ENCODE results near the gene ANAPC1.

Gene ANAPC1, protein sequence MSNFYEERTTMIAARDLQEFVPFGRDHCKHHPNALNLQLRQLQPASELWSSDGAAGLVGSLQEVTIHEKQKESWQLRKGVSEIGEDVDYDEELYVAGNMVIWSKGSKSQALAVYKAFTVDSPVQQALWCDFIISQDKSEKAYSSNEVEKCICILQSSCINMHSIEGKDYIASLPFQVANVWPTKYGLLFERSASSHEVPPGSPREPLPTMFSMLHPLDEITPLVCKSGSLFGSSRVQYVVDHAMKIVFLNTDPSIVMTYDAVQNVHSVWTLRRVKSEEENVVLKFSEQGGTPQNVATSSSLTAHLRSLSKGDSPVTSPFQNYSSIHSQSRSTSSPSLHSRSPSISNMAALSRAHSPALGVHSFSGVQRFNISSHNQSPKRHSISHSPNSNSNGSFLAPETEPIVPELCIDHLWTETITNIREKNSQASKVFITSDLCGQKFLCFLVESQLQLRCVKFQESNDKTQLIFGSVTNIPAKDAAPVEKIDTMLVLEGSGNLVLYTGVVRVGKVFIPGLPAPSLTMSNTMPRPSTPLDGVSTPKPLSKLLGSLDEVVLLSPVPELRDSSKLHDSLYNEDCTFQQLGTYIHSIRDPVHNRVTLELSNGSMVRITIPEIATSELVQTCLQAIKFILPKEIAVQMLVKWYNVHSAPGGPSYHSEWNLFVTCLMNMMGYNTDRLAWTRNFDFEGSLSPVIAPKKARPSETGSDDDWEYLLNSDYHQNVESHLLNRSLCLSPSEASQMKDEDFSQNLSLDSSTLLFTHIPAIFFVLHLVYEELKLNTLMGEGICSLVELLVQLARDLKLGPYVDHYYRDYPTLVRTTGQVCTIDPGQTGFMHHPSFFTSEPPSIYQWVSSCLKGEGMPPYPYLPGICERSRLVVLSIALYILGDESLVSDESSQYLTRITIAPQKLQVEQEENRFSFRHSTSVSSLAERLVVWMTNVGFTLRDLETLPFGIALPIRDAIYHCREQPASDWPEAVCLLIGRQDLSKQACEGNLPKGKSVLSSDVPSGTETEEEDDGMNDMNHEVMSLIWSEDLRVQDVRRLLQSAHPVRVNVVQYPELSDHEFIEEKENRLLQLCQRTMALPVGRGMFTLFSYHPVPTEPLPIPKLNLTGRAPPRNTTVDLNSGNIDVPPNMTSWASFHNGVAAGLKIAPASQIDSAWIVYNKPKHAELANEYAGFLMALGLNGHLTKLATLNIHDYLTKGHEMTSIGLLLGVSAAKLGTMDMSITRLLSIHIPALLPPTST (N-terminal part only)

DNA sequence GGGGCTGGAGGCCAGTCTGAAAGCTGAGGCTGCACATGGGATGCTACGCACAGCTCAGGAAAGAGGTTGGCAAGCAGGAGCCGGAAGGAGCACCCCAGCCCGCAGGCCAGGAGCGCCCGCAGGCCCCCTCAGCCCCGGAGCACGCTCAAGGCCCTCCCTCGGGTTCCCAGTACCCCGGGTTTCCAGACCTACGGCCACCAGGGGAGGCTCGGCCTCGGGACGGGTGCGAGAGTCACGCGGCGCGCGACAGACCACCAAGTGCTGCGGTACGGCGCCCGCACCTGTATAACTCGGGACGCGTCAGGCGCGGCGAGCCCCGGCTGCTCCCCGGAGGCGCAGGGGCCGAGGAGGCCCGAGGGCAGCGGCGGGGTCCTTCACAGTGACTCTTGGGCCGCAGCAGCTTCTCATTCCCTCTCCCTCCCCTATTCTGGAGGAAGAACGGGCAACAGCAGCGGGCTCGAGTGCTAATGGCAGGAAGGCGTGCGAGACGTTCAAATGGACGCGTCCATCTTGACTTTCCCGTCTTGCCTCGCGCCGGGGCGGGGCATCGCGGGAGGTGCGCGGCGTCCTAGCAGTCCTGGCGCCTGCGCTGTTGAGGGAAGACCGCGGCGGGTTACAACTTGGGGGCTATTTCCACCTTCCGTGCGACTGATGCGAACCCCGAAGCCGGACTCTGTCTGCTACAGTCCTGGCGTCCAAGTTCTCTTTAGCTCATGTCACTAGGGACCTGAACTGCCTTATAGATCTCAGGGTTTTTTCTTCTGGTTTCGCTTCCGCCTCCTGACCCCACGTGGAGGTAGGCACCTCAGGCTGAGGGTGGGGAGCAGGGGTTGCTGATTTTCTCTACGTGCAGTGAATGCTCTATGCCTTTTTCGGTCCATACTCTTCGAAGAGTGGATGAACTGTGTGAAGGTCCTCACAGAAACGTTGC lies at the start of gene ANAPC1:
Gene ANAPC1, minus strand, starts transcription at position 533 of the 931 bp plus-strand sequence. CDS start 3,368 bp downstream, outside the sequence.
- peak within 1 kb of the TSS; percentile 52 to 99 (median 96) for H3K27ac ChIP-seq
- 0 out of 22 replicates have a peak, but pooled peaks cover 0 to 3% (median 0%) of the 10 kb centered on the region in 11 experiments for H4K20me1 ChIP-seq
- H3K4me1 ChIP-seq: peaks cover 9 to 22% (median 13%) of the 10 kb centered on the region in 10 experiments
- H3K9me3 ChIP-seq (replicated peaks in 1 of 11): no peaks in the 10 kb centered on the region
- peak within 1 kb of the TSS; percentile 81 to 100 (median 95) for H3K4me3 ChIP-seq
- H3K27me3 ChIP-seq: no peaks in the 10 kb centered on the region
- H3K4me2 ChIP-seq: peak within 1 kb of the TSS; percentile 72 to 96 (median 85)
- H3K36me3 ChIP-seq: peaks cover 6 to 33% (median 9%) of the 10 kb centered on the region in 11 experiments; a peak in 21 of 22 replicates
- no peak for TF ChIP-seq Cebpa-rat (IDR thresholded peaks at IDR 0.05)
- peak within 1 kb of the TSS; percentile 84 to 99 (median 95) for H3K9ac ChIP-seq

DNA sequence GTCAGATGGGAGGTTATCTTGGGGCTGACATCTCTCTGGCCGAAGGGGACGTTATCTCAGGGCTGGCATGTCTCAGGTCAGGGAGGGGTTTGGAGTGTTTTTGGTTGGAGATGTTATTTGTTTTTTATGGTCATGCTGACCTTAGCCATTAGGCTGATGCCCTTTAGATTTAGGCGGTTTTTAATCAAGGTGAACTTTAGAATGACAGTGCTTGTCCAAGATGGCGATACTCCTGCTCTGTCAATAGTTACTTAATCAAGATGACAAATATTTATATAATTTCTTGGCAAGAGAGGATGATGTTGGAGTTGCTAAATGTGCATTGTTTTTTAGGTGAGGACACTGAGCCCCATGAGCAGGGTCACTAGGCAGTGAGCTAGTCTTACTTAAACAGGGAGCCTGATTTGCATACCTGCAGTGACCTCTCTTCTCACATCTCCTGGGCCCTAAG lies 48.9 kb upstream of the ANAPC1 start:
- H3K27me3 ChIP-seq: no peaks in the 10 kb centered on the region
- H3K4me1 ChIP-seq: peaks cover 10 to 22% (median 15%) of the 10 kb centered on the region in 10 experiments; a peak in 17 of 20 replicates
- peaks cover 0 to 9% (median 0%) of the 10 kb centered on the region in 11 experiments; a peak in 1 of 22 replicates for H3K9me3 ChIP-seq (replicated peaks in 1 of 11)
- no peak overlapping the region for H3K4me3 ChIP-seq
- H4K20me1 ChIP-seq: peaks cover 0 to 97% (median 0%) of the 10 kb centered on the region in 11 experiments; a peak in 6 of 22 replicates
- peaks cover 0 to 99% (median 0%) of the 10 kb centered on the region in 11 experiments; a peak in 6 of 22 replicates for H3K36me3 ChIP-seq
- no peak for TF ChIP-seq Cebpa-rat (IDR thresholded peaks at IDR 0.05)
- H3K4me2 ChIP-seq: no peak overlapping the region
- no peak overlapping the region for H3K27ac ChIP-seq
- H3K9ac ChIP-seq: no peak overlapping the region

DNA sequence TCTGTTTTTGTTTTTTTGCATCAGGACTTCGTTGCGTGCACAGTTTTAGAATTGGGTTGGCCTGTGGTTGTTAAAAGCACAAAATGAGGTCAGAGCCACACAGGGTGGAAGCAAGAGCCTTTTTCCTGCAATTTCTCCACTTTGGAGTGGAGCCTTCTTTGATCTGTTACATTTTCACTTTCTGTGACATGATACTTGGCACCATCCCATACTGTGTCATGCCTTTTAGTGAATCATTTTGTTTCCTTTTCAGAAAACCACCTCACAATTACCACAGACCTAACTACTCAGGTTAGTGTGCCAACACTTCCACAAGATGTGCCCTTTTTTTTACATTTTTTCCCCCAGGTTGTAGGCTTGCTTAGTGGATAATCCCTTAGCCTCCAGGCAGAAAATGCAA lies 46.9 kb upstream of the ANAPC1 start:
- Histone ChIP-seq H3K27ac (0 out of 22 replicates have a peak overlapping the region, but pooled peaks of 1 of the 11 experiments have one; percentile 8), H3K4me3 (no peak overlapping the region), H4K20me1 (peaks cover 0 to 97% (median 0%) of the 10 kb centered on the region in 11 experiments; a peak in 6 of 22 replicates), H3K36me3 (peaks cover 0 to 99% (median 0%) of the 10 kb centered on the region in 11 experiments; a peak in 6 of 22 replicates), H3K9ac (0 out of 22 replicates have a peak overlapping the region, but pooled peaks of 1 of the 11 experiments have one; percentile 17), H3K4me1 (peaks cover 10 to 22% (median 15%) of the 10 kb centered on the region in 10 experiments; a peak in 17 of 20 replicates), H3K9me3 (replicated peaks in 1 of 11) (peaks cover 0 to 9% (median 0%) of the 10 kb centered on the region in 11 experiments; a peak in 1 of 22 replicates), H3K4me2 (peak overlapping the region in 9 of 11 experiments; percentile 6 to 54 (median 33); a peak in 17 of 22 replicates), H3K27me3 (no peaks in the 10 kb centered on the region)
- TF ChIP-seq Cebpa-rat (IDR thresholded peaks at IDR 0.05): no peak

DNA sequence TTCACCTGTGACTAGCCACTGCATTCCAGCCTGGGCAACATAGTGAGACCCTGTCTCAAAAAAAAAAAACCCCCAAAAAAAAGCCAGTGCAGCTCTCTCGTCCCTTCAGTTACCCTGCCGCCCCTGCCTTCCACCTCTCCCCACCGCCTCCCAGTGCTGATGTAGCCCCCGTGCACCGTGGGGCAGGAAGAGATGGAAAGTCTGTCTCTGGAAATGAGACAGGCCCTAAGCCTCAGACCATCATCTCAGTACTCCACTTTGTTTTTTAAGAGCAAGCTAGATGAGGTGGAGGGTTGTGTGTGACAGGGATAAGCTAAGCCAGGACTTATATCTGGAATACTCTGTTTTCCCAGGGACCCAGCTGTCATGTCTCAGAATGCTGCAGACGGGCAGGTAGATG lies 46.4 kb upstream of the ANAPC1 start:
- H3K9me3 ChIP-seq (replicated peaks in 1 of 11): peaks cover 0 to 9% (median 0%) of the 10 kb centered on the region in 11 experiments; a peak in 1 of 22 replicates
- H3K4me1 ChIP-seq: peaks cover 10 to 22% (median 15%) of the 10 kb centered on the region in 10 experiments; a peak in 17 of 20 replicates
- peak overlapping the region in 9 of 11 experiments; percentile 6 to 54 (median 33); a peak in 17 of 22 replicates for H3K4me2 ChIP-seq
- H3K36me3 ChIP-seq: peaks cover 0 to 99% (median 0%) of the 10 kb centered on the region in 11 experiments; a peak in 6 of 22 replicates
- no peaks in the 10 kb centered on the region for H3K27me3 ChIP-seq
- 0 out of 22 replicates have a peak overlapping the region, but pooled peaks of 1 of the 11 experiments have one; percentile 8 for H3K27ac ChIP-seq
- H3K4me3 ChIP-seq: no peak overlapping the region
- H4K20me1 ChIP-seq: peaks cover 0 to 97% (median 0%) of the 10 kb centered on the region in 11 experiments; a peak in 6 of 22 replicates
- 0 out of 22 replicates have a peak overlapping the region, but pooled peaks of 1 of the 11 experiments have one; percentile 17 for H3K9ac ChIP-seq
- TF ChIP-seq Cebpa-rat (IDR thresholded peaks at IDR 0.05): no peak

DNA sequence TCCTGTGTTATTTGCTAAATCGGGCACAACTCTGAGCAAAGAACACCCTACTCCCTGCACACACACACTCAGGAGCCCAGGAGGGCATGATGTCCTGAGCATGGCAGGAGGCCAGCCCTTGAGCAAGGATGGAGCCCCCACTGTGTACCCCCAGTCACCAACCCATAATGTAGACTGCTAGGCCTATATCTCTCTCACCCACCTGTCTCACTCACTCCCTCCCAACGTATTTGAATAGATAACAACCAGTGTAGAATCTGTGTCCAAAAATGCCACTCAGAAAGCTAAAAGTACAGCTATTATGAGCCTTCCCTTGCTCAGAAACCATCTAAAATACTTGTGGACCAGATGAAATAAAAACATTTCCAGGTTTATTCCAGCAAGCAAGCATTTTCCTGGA lies 43.7 kb upstream of the ANAPC1 start:
- no peak overlapping the region for H3K4me3 ChIP-seq
- H3K9me3 ChIP-seq (replicated peaks in 1 of 11): 0 out of 22 replicates have a peak, but pooled peaks cover 0 to 3% (median 0%) of the 10 kb centered on the region in 11 experiments
- H3K27ac ChIP-seq: no peak overlapping the region
- H3K9ac ChIP-seq: no peak overlapping the region
- TF ChIP-seq Cebpa-rat (IDR thresholded peaks at IDR 0.05): no peak
- peaks cover 0 to 98% (median 0%) of the 10 kb centered on the region in 11 experiments; a peak in 6 of 22 replicates for H3K36me3 ChIP-seq
- H3K4me2 ChIP-seq: no peak overlapping the region
- H3K4me1 ChIP-seq: peaks cover 17 to 37% (median 30%) of the 10 kb centered on the region in 10 experiments
- H4K20me1 ChIP-seq: peaks cover 0 to 98% (median 0%) of the 10 kb centered on the region in 11 experiments; a peak in 7 of 22 replicates
- no peaks in the 10 kb centered on the region for H3K27me3 ChIP-seq

DNA sequence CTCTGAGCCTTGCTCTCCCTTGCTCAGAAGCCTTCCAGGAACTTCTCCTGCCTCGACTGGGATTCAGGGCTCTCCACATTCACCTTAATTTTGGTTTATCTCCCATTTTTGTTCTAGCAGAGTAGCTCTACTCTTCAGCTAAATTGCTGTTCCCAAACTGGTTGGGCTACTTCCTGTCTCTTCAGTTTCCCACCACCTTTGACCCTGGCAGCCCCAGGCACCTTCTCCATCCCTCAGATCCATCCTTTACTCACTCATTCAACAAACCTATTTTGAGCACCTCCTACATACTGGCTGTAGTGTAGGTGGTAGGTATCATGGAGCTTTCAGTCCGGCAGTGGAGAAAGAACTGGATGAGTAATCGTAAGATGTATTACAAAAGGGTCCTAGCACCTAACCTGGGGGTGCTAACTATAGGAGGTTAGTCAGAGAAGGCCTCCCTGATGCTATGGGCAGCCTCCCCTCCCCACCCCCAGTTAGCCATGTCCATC lies 40.7 kb upstream of the ANAPC1 start:
- H3K4me1 ChIP-seq: peaks cover 7 to 44% (median 19%) of the 10 kb centered on the region in 10 experiments; a peak in 16 of 20 replicates
- no peaks in the 10 kb centered on the region for H3K9me3 ChIP-seq (replicated peaks in 1 of 11)
- peaks cover 0 to 98% (median 0%) of the 10 kb centered on the region in 11 experiments; a peak in 7 of 22 replicates for H4K20me1 ChIP-seq
- TF ChIP-seq Cebpa-rat (IDR thresholded peaks at IDR 0.05): no peak
- H3K4me3 ChIP-seq: no peak overlapping the region
- H3K4me2 ChIP-seq: peak overlapping the region in 4 of 11 experiments; percentile 4 to 32 (median 24); a peak in 4 of 22 replicates
- peaks cover 0 to 89% (median 0%) of the 10 kb centered on the region in 11 experiments; a peak in 6 of 22 replicates for H3K36me3 ChIP-seq
- no peak overlapping the region for H3K27ac ChIP-seq
- H3K27me3 ChIP-seq: no peaks in the 10 kb centered on the region
- no peak overlapping the region for H3K9ac ChIP-seq

All from BLaER1 treated with 17β-estradiol and CSF1 and Interleukin-3, amounts not matched to agents 10 nM and 100 nM (cell line).